Left kidney (tissue), 2 donors: ENCODE results near the gene SSTR3. TPM values are rescaled to one million over a fixed set of nuclear protein-coding genes. Genes with fewer than 3 reads are reported as not detected.
"Not testable (repeated sequence)": the region's sequence is repeated elsewhere in the genome, so short reads cannot be mapped to it uniquely, and the experiment has no call there.

Experiments
- DNase-seq: peaks from one replicate; pipeline ENCODE4 v3.0.0-alpha.2; 2013
- polyA plus RNA-seq: library from polyadenylated mRNA; unstranded; fragments of 120-200 nt; gene quantifications from one replicate; pipeline ENCODE4 v1.2.1, GENCODE V29; 2013; ENCODE audit not compliant: insufficient read length

SSTR3 gene
- polyA plus RNA-seq, 1 donor = 0.75 TPM

DNA sequence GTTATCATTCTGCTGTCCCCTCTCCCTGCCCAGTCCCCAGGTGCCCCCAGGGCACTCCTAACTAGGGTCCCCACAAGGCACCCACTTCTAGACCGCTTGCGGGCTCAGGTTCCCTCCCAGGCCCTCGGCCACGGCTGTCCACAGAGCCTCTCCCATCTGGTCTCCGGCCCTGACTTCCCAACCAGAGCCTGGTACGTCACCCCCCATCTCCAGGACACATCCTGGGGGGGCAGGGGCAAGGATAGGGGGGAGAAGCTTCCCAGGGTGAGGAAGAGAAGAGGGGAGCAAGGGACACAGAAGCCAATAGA, 457 bp downstream of the SSTR3 start:
- no peak for DNase-seq

DNA sequence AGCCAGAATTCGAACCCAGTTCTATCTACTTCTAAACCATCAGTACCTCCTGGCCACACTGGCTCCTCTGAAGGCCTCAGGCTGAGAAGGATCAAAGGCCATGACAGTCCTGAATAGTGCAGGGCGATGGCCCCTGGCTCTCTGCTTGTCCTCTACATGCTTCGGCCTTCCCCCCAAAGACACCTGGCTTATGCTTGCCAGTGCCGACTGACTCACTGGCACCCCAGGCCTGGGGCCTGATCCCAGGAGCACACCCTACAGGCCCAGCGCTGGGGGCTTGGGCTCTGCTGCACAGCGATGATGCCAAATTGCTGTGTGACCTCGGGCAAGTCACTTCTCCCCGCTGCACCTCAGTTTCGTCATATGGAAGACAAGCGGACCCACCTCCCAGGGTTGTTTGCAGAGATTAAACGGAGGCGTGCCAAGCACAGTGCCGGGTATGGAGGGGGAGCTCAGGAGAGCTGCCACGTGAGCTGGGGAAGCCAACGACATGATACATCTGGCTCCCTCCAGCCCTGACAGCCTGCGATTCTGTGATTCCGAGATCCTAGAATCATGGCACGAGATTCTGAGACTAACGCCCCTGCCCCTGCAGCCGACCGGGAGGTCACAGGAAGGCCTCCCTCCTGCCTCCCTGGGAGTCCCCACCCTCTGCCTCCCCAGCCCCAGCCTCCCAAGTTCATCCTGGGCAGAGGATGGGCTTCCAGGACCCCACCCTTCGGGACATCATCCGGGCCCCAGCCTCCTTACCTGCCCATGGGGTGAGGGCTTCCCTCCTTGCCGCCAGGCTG, 1.0 kb downstream of the SSTR3 start:
- DNase-seq = no peak

GRCh38 chr22:37210041-37210803, 2.1 kb downstream of the SSTR3 start:
- no peak for DNase-seq

- DNase-seq = no peak
Observed at GRCh38 chr22:37209140-37209845, 3.0 kb downstream of the SSTR3 start.

- DNase-seq = no peak
Observed at GRCh38 chr22:37208401-37209139, 3.7 kb downstream of the SSTR3 start.

DNA sequence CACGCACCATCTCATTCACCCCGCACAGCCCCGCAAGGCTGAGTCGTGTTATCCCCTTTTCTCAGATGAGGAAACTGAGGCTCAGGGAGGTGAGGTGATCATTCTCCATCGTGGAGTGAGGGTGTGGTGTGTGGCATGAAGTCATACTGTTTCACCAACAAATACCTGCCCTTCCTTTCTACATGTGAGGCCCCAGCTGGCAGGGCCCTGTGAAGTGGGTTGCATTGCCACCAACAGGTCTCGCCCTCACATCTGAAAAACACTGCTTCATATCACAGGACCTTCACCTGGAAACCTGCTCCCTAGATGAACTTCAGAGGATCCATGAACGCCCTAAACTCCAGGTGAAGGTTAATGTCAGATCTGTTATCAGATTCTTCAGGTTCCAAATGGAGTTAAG, 4.3 kb downstream of the SSTR3 start:
- no peak for DNase-seq

DNA sequence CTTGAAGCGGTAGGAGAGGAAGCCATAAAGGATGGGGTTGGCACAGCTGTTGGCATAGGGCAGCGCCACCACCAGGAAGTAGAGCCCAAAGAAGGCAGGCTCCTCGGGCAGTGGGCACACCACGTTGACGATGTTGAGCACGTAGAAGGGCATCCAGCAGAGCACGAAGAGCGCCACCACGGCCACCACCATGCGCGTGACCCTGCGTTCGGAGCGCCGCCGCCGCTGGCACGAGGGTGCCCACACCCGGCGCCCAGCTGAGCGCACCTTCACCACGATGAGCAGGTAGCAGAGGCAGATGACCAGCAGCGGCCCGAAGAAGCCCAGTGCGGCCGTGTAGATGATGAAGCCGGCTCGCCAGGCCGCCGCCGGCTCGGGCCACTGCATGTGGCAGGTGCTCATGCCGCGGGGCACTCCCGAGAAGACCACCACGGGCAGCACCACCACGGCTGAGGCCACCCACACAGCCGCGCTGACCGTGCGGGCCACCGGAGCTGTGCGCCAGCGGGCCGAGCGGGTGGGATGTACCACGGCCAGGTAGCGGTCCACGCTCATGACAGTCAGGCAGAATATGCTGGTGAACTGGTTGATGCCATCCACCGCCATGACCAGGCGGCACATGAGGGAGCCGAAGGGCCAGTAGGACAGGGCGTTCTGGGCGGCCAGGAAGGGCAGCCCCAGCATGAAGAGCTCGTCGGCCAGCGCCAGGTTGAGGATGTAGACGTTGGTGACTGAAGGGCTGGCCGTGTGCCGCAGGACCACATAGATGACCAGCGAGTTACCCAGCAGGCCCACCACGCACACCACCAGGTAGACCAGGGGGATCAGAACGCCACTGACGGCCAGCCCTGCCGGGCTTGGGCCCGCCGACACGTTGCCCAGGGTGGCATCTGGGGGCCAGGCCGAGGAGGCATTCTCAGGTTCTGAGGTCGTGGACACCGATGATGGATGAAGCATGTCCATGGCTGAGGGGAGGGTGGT, 5.1 kb downstream of the SSTR3 start:
- DNase-seq = no peak

- no peak for DNase-seq
Observed at GRCh38 chr22:37206118-37206840, 6.0 kb downstream of the SSTR3 start.

GRCh38 chr22:37205046-37205445, 7.2 kb downstream of the SSTR3 start:
- DNase-seq = no peak

DNA sequence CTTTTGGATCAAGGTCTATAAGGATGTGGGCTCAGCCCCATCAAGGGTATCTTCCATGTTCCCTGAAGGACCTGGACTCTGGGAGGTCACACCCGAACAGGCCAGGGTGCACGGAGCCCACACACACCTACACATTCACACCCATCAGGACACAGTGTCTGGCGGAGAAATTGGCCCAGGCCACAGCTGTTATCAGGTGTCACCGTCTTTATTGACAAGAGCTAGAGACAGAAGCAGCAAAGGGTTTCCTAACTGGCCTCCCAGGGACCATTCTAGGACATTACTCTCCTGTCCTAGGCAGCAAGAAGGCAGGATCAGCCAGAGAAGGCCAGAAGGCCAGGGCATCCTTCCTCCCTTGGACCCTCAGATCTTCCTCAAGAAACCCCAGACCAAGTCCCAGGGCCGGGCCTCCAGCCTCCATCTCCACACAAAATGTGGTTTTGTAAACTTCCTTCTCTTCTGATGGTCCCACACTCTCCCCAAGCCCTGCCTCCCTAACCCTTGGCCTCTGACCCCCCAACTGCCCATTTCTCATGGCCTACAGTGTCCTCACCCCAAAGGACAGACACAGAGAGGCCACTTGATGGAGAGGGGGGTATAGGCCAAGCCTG, 8.1 kb downstream of the SSTR3 start:
- DNase-seq = no peak

DNA sequence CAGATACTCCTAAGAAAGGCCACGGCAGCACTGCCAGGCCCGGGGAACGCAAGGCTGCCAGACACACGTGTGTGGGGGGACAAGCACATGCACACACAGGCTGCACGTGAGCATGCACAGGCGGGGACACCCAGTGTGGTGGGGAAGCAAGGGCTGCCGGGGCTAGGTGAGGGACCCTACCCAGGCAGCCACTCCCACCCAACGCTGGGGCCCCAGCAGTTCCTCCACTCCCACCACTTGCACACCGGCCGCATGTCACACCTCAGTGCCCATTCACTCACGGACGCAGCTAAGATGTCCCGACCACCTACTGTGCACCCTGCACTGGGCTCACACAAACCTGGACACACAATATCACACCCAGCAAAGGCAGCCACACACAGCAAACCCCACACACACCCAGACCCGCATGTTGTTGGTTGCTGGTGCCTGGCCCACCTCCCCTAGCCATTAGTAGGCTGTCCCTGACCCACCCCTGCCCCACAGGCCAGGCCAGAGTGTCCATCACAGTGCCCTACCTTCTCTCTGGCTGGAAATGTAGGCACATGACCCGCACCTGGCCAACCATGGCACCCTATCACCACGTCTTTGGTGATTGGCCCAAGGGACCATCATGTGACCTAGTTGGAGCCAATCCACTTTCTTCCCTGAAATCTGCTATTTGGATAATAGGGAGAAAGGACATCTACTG, 8.8 kb downstream of the SSTR3 start:
- DNase-seq = no peak

- no peak for DNase-seq
Observed at GRCh38 chr22:37202716-37203115, 9.6 kb downstream of the SSTR3 start.

- no peak for DNase-seq
Observed at GRCh38 chr22:37202001-37202555, 10.2 kb downstream of the SSTR3 start.

DNA sequence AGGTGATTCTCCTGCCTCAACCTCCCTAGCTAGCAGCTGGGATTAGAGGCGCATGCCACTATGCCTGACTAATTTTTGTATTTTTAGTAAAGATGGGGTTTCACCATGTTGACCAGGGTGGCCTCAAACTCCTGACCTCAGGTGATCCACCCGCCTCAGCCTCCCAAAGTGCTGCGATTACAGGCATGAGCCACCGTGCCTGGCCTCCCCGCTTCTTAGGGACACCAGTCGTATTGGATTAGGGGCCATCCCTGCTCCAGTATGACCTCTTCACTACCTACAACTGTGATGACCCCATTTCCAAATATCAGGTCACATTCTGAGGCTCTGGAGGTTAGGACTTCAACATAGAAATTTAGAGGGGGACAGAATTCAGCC, 10.8 kb downstream of the SSTR3 start:
- not testable (repeated sequence) for DNase-seq

GRCh38 chr22:37199760-37200108, 12.5 kb downstream of the SSTR3 start:
- DNase-seq = no peak

DNA sequence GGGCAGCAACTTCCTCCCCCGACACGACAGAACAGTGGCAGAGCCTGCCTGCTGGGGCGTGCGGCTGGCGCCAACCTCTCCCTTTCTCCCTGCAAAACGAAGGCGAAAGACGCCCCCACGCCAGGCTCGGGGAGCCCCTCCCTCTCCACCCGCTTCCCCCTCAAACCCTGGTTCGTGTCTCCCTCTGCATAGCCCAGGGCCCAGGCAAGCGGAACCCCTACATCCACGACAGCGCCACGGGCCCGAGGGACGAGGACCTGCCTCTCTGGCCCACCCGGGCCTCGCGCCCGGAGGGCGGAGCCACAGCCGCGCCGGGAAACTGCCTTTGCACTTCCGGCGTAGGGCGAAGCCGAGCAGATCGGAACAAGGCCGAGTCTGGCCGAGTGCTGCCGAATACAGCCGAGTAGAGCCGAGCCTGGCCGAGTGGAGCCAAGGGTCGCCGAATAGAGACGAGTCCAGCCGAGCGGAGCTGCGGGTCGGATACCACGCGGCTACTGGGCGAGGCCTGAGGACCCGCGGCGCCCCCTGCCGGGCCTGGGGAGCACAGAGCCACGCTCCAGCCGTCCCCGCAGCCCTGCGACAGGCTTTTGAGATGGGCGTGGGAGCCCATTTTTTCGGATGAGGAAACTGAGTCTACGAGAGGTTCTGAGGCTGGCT, 13.0 kb downstream of the SSTR3 start:
- DNase-seq = peak; percentile 99

GRCh38 chr22:37198258-37199102, 13.8 kb downstream of the SSTR3 start:
- peak; percentile 81 for DNase-seq
